ENCODE measurements around the gene MYH15.

- TF ChIP-seq POLR2AphosphoS5 (IDR thresholded peaks at IDR 0.05; ENCODE audit: borderline replicate concordance, low read depth, low read length) (no peak), EZH2 (IDR thresholded peaks at IDR 0.05) (no peak), FOXP2 (optimal IDR thresholded peaks at IDR 0.05; ENCODE audit: control extremely low read depth, extremely low read length, insufficient read depth) (no peak)
Measured at GRCh38 chr3:108500728-108501127, 9.7 kb downstream of the MYH15 start.

Data from SK-N-MC (cell line).